Fibroblast of the aortic adventitia (primary cell): ENCODE measurements around the gene SLC7A4. TPM values are rescaled to one million over a fixed set of nuclear protein-coding genes. Genes with fewer than 3 reads are reported as not detected.

Experiments used
- DNase-seq: peaks from one replicate; pipeline ENCODE4 v3.0.0-alpha.2; 2010; ENCODE audit warnings: low read depth
- H3K4me3 ChIP-seq: 2 replicates; pipeline ENCODE4 v1.5.1; 2011; ENCODE audit warnings: low read depth, mild to moderate bottlenecking, control low read depth, low read length, moderate library complexity
- CTCF ChIP-seq: IDR thresholded peaks from 2 replicates; pipeline ENCODE4 v1.5.1; 2011; ENCODE audit warnings: mild to moderate bottlenecking, low read length, control low read depth, inconsistent platforms; ENCODE audit not compliant: insufficient read depth
- total RNA-seq: library from RNA; depleted of rRNA; stranded (reverse); fragments of >200 nt; gene quantifications from 2 replicates; pipeline ENCODE4 v1.2.3, GENCODE V29; 2012; ENCODE audit warnings: low replicate concordance

The SLC7A4 gene
- total RNA-seq, 1 donor: 0.09 TPM

GRCh38 chr22:20992456-20993303 lies 39.7 kb downstream of the SLC7A4 start:
- no peak for DNase-seq
- no peak overlapping the region for H3K4me3 ChIP-seq
- no peak for TF ChIP-seq CTCF

- H3K4me3 ChIP-seq: no peak overlapping the region
- no peak for DNase-seq
- TF ChIP-seq CTCF: no peak
Measured at GRCh38 chr22:20992056-20992442, 40.3 kb downstream of the SLC7A4 start.

- H3K4me3 ChIP-seq: no peak overlapping the region
- DNase-seq: no peak
- TF ChIP-seq CTCF: no peak
Measured at GRCh38 chr22:20991252-20992055, 40.9 kb downstream of the SLC7A4 start.

GRCh38 chr22:20990184-20991180 lies 41.9 kb downstream of the SLC7A4 start:
- H3K4me3 ChIP-seq: no peak overlapping the region
- TF ChIP-seq CTCF: no peak
- no peak for DNase-seq

GRCh38 chr22:20989323-20990138 lies 42.8 kb downstream of the SLC7A4 start:
- no peak for TF ChIP-seq CTCF
- H3K4me3 ChIP-seq: no peak overlapping the region
- DNase-seq: no peak
